HCT116 (cell line): ENCODE results near the gene GALM. TPM values are rescaled to one million over a fixed set of nuclear protein-coding genes. Genes with fewer than 3 reads are reported as not detected.
A peak's percentile ranks its signal among the peaks of the same experiment; 100 is the strongest.

Experiments
- ATAC-seq: fragments of 200-7000 bp; cut with Tn5 transposase; 2 replicates; pipeline ENCODE4 v1.9.1; 2020; ENCODE audit warnings: mild to moderate bottlenecking, moderate library complexity
- BruUV-seq: library from RNA; stranded (reverse); fragments of 400-500 nt; replicated peaks from 2 replicates; lab custom pipeline; 2021; lab: Mats Ljungman, UMichigan
- CTCF ChIA-PET: fragments of 300-600 bp; sonication (Branson Sonifier 250); formaldehyde crosslinking; loops from one replicate; lab custom pipeline; 2021; ENCODE audit warnings: antibody characterized with exemption; lab: Charles Lee
- POLR2A ChIA-PET: fragments of 300-600, 350-600 bp; sonication (Branson Sonifier 250); formaldehyde crosslinking; loops from one replicate; lab custom pipeline; 2021; ENCODE audit warnings: antibody characterized with exemption; lab: Charles Lee
- RAD21 ChIA-PET, 2 experiments: fragments of 300-600 bp; sonication (Branson Sonifier 250); formaldehyde crosslinking; loops; one replicate each; lab custom pipeline; 2023; ENCODE audit warnings: low total read pairs in 2 of 2; ENCODE audit not compliant: uncharacterized antibody in 2 of 2, unreplicated experiment in 2 of 2, low non-redundant PET in 1 of 2; lab: Charles Lee
- DNase-seq: peaks from one replicate; pipeline ENCODE4 v3.0.0-alpha.2; 2010; ENCODE audit warnings: low read depth, low spot score
- H2AFZ ChIP-seq: fragments of 200-600 bp; shearing (Covaris generic), sonication (generic); 2 replicates; pipeline ENCODE4 v1.6.1; 2017; ENCODE audit warnings: low read depth, mixed run types, mixed read lengths, antibody characterized with exemption, low read length; ENCODE audit not compliant: poor library complexity, severe bottlenecking
- H3K27ac ChIP-seq: 2 replicates; pipeline ENCODE4 v1.5.1; 2012; ENCODE audit warnings: low read depth, low read length
- H3K27me3 ChIP-seq: fragments of 200-600 bp; sonication (generic); 2 replicates; pipeline ENCODE4 v1.6.1; 2016; ENCODE audit warnings: mixed run types, low read length, mixed read lengths; ENCODE audit not compliant: insufficient read depth
- H3K36me3 ChIP-seq, 2 experiments: fragments of 200-500 bp in 1 of 2; fragments of 200-600 bp in 1 of 2; sonication (Bioruptor generic) in 1 of 2; sonication (generic) in 1 of 2; 2 replicates each; pipeline versions ENCODE4 v1.5.1 to v1.6.1; 2014 to 2016; ENCODE audit warnings: low read length in 2 of 2, inconsistent platforms in 1 of 2, mixed read lengths in 1 of 2, mixed run types in 1 of 2; ENCODE audit not compliant: insufficient read depth in 2 of 2, control insufficient read depth in 1 of 2
- H3K4me1 ChIP-seq, 2 experiments: fragments of 200-600 bp in 1 of 2; sonication (generic) in 1 of 2; 2 replicates each; pipeline versions ENCODE4 v1.5.1 to v1.6.1; 2012 to 2017; ENCODE audit warnings: low read length in 2 of 2, inconsistent platforms in 1 of 2, mild to moderate bottlenecking in 1 of 2, mixed read lengths in 1 of 2, mixed run types in 1 of 2, moderate library complexity in 1 of 2; ENCODE audit not compliant: insufficient read depth in 2 of 2, control insufficient read depth in 1 of 2
- H3K4me2 ChIP-seq: fragments of 200-600 bp; sonication (generic); 2 replicates; pipeline ENCODE4 v1.6.1; 2017; ENCODE audit warnings: mixed run types, low read length, mixed read lengths
- H3K4me3 ChIP-seq, 2 experiments: fragments of 200-600 bp in 1 of 2; sonication (generic) in 1 of 2; replicated peaks in 1 of 2; 2 replicates each; pipeline ENCODE4 v1.5.1; 2011 to 2016; ENCODE audit warnings: low read length in 2 of 2, control low read depth in 1 of 2, low read depth in 1 of 2, mild to moderate bottlenecking in 1 of 2, mixed read lengths in 1 of 2, mixed run types in 1 of 2
- H3K79me2 ChIP-seq: fragments of 200-600 bp; sonication (generic); 2 replicates; pipeline ENCODE4 v1.6.1; 2017; ENCODE audit warnings: mild to moderate bottlenecking, mixed run types, low read length, moderate library complexity, mixed read lengths; ENCODE audit not compliant: insufficient read depth
- H3K9ac ChIP-seq: fragments of 200-600 bp; sonication (generic); 2 replicates; pipeline ENCODE4 v1.6.1; 2016; ENCODE audit warnings: low read length, mixed read lengths
- H3K9me2 ChIP-seq: fragments of 200-600 bp; sonication (generic), shearing (Covaris generic); 2 replicates; pipeline ENCODE4 v1.6.1; 2017; ENCODE audit warnings: mixed run types, mild to moderate bottlenecking, moderate library complexity; ENCODE audit not compliant: insufficient read depth
- H3K9me3 ChIP-seq, 2 experiments: fragments of 200-500 bp in 1 of 2; fragments of 200-600 bp in 1 of 2; sonication (Bioruptor generic) in 1 of 2; sonication (generic) in 1 of 2; 2 replicates each; pipeline ENCODE4 v1.6.1; 2014 to 2017; ENCODE audit warnings: low read length in 2 of 2, mixed read lengths in 2 of 2, inconsistent platforms in 1 of 2, low read depth in 1 of 2, mild to moderate bottlenecking in 1 of 2, mixed run types in 1 of 2, moderate library complexity in 1 of 2; ENCODE audit not compliant: control insufficient read depth in 1 of 2, insufficient read depth in 1 of 2
- H4K20me1 ChIP-seq: fragments of 200-600 bp; sonication (generic), shearing (Covaris generic); 2 replicates; pipeline ENCODE4 v1.6.1; 2017; ENCODE audit warnings: mixed run types, mild to moderate bottlenecking, moderate library complexity; ENCODE audit not compliant: insufficient read depth
- CBX3 ChIP-seq: IDR thresholded peaks from 2 replicates; pipeline ENCODE4 v1.6.1; 2012; ENCODE audit warnings: low read depth
- CEBPB ChIP-seq: IDR thresholded peaks from 2 replicates; pipeline ENCODE4 v1.6.1; 2012; ENCODE audit warnings: low read depth
- ELF1 ChIP-seq: IDR thresholded peaks from 2 replicates; pipeline ENCODE4 v1.6.1; 2012; ENCODE audit warnings: low read depth, borderline replicate concordance
- EZH2 ChIP-seq: fragments of 200-600 bp; sonication (generic); IDR thresholded peaks from 2 replicates; pipeline ENCODE4 v1.6.1; 2017; ENCODE audit warnings: antibody characterized with exemption, mixed run types
- EZH2phosphoT487 ChIP-seq: fragments of 200-600 bp; IDR thresholded peaks from 2 replicates; pipeline ENCODE4 v1.6.1; 2018; ENCODE audit warnings: antibody characterized with exemption, borderline replicate concordance
- FOSL1 ChIP-seq: IDR thresholded peaks from 2 replicates; pipeline ENCODE4 v1.6.1; 2012; ENCODE audit warnings: low read depth
- JUND ChIP-seq: IDR thresholded peaks from 2 replicates; pipeline ENCODE4 v1.6.1; 2012
- POLR2AphosphoS5 ChIP-seq: IDR thresholded peaks from 2 replicates; pipeline ENCODE4 v1.6.1; 2011; ENCODE audit warnings: mild to moderate bottlenecking, low read depth, low read length, moderate library complexity
- SP1 ChIP-seq: IDR thresholded peaks from 2 replicates; pipeline ENCODE4 v1.6.1; 2012; ENCODE audit warnings: low read depth
- TCF7L2 ChIP-seq: IDR thresholded peaks from 2 replicates; pipeline ENCODE4 v1.7.0; 2011; ENCODE audit warnings: borderline replicate concordance, inconsistent platforms; ENCODE audit not compliant: insufficient read depth, insufficient read length; ENCODE audit errors: extremely low read depth
- ZFX ChIP-seq: fragments of 450-650 bp; IDR thresholded peaks from 2 replicates; pipeline ENCODE4 v1.6.1; 2017
- intact Hi-C: fragments of 100-400 bp; cut with micrococcal nuclease; formaldehyde crosslinking; loops from 2 replicates; pipeline ENCODE4 v1.10.0; 2022
- total RNA-seq: library from RNA; stranded (reverse); gene quantifications from one replicate; pipeline ENCODE4 v1.2.1, GENCODE V29; 2021; ENCODE audit not compliant: unreplicated experiment
- TF ChIP-seq, protein P1 (sequence below): IDR thresholded peaks from 2 replicates; pipeline ENCODE4 v1.6.1; 2011; ENCODE audit warnings: mild to moderate bottlenecking, low read length, moderate library complexity; ENCODE audit not compliant: insufficient replicate concordance; ENCODE audit errors: extremely low read depth

The GALM gene
- total RNA-seq, 1 experiment from 2014 or later: 10.2 TPM

DNA sequence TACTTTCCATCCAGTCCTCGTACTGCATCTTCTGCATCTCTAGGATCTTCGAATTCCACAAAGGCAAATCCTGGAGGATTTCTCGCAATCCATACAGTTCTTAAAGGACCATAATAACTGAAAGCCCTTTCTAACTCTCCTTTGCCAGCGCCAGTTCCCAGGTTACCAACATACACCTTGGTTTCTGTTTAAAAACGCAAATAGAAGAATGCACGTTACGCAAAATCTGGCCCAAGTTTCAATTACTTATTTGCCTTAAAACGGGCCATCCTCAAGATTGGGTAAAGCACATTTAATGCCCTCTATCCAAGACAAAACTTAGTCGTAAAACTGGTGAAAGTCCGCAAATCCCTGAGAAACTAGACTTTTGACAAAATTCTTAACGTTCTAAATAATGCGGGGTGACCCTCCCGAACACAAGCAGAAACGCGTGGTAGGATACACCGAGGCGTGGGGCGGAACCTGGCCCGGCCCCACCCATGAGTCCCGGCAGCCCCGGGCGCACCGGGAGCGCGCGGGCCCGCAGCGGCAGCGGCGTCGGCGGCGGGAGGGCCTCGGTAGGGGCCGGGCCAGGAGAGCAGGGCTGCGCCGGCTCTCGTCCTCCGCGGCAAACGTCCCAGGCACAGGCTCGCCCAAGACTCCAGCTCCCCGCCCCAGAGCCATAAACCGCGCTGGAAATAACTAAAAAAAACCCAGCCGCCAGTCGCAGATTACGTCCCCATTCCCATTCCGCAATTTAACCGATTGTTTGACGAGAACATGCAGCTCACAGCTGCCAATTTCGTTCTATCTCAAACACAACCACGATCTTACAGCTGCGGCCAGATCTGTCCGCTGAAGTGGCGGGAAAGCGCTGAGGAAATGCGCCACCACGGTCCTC, 84.3 kb downstream of the GALM start:
- peak overlapping the region; percentile 95 for H3K9ac ChIP-seq
- ChIA-PET RAD21 (no interaction called here), POLR2A (interaction anchor here (0.6 to 2.4 kb wide), 17 partner anchors 9 to 386 kb away, joined by 3 to 27 read pairs (median 6); partner anchors contain the start of genes DHX57 and MORN2), CTCF (interaction anchor here (1.1 to 1.4 kb wide), 3 partner anchors 169 to 214 kb away, joined by 3 to 7 read pairs (median 4); no protein-coding TSS in a partner anchor)
- peak; percentile 26; the same call in 1 of the 2 replicates for ATAC-seq
- intact Hi-C loops: no loop called here
- peaks cover 9 to 17% of the 10 kb centered on the region in 2 experiments for H3K4me1 ChIP-seq
- H2AFZ ChIP-seq: no peak overlapping the region
- no peak for DNase-seq
- TF ChIP-seq CEBPB (no peak), ELF1 (no peak), FOSL1 (no peak), CBX3 (no peak), POLR2AphosphoS5 (peak; percentile 57), ZFX (0 out of 2 replicates have a peak, but pooled peaks have one; percentile 47)
- peak overlapping the region; percentile 76 to 100 for H3K4me3 ChIP-seq
- H3K4me2 ChIP-seq: peak overlapping the region; percentile 92
- BruUV-seq: no TSS peak
- peak overlapping the region; percentile 86 for H3K27ac ChIP-seq
- H3K9me3 ChIP-seq: no peaks in the 10 kb centered on the region
- H3K36me3 ChIP-seq: peaks cover 45 to 54% of the 10 kb centered on the region in 2 experiments
- peaks cover 59% of the 10 kb centered on the region for H3K79me2 ChIP-seq
- H3K27me3 ChIP-seq: no peaks in the 10 kb centered on the region
- peaks cover 52% of the 10 kb centered on the region; the same call in 1 of the 2 replicates for H4K20me1 ChIP-seq
- no peaks in the 10 kb centered on the region for H3K9me2 ChIP-seq

DNA sequence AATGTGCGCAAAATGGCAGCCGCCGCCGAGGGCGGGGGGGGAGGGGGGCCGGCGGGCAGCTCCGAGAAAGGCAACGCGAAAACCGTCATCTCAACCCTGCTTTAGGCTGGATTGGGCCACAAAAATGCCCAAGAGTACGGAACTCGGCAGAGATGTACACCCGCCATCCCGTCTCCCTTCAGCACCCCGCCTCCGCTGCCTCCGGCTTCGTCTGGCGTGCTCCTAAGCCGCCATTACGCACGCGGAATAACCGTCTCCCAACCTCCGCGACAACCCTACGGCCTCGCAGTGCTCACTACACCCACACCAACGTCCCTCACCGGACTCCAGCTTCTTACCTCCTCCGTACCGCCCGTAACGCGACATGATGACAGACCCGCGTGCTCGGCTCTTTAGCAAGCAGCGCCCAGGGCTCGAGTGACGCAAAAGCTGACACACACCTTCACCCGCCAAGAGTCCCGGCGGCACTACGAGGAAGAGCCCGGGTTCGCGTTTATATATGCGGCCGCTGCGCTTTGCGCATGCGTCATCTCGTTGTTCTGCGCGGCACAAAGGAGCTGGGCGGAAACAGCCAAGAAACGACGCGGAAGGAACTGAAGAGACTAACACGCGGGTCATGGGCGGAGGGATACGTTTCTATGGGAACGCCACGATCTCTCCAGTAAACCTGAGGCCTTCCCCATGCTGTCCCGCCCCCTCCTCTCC, 85.1 kb downstream of the GALM start, which contains the start of gene SRSF7:
Gene SRSF7 (minus strand): TSS at position 471 of the 705 bp plus-strand sequence. CDS start 105 bp downstream, at position 366.
- Histone ChIP-seq H3K79me2 (peaks cover 51% of the 10 kb centered on the region), H3K4me3 (peak within 1 kb of the TSS; percentile 76 to 100), H3K9me3 (no peaks in the 10 kb centered on the region), H3K4me2 (peak within 1 kb of the TSS; percentile 92), H3K9ac (peak within 1 kb of the TSS; percentile 95), H3K27ac (peak within 1 kb of the TSS; percentile 86), H4K20me1 (peaks cover 44% of the 10 kb centered on the region; the same call in 1 of the 2 replicates), H3K27me3 (no peaks in the 10 kb centered on the region), H3K4me1 (peaks cover 9 to 17% of the 10 kb centered on the region in 2 experiments), H3K9me2 (no peaks in the 10 kb centered on the region), H3K36me3 (peaks cover 37 to 46% of the 10 kb centered on the region in 2 experiments), H2AFZ (peak within 1 kb of the TSS; percentile 79)
- ChIA-PET POLR2A (interaction anchor here (0.5 to 2.4 kb wide), 65 partner anchors 9 to 1374 kb away, joined by 3 to 27 read pairs (median 4); partner anchors contain the start of genes DHX57, GALM, GEMIN6 and MORN2), RAD21 (no interaction called here), CTCF (interaction anchor here (1.1 to 1.4 kb wide), 3 partner anchors 169 to 215 kb away, joined by 3 to 7 read pairs (median 4); no protein-coding TSS in a partner anchor)
- intact Hi-C loops: no loop called here
- TSS peak; percentile 47 for BruUV-seq
- DNase-seq (peak; percentile 99), ATAC-seq (peak; percentile 87)
- TF ChIP-seq EZH2phosphoT487 (no peak), CEBPB (no peak), TCF7L2 (peak; percentile 92), SP1 (peak; percentile 84), CBX3 (peak; percentile 94), JUND (no peak; the same call in 1 of the 2 replicates), EZH2 (no peak)
- TF ChIP-seq, protein P1, sequence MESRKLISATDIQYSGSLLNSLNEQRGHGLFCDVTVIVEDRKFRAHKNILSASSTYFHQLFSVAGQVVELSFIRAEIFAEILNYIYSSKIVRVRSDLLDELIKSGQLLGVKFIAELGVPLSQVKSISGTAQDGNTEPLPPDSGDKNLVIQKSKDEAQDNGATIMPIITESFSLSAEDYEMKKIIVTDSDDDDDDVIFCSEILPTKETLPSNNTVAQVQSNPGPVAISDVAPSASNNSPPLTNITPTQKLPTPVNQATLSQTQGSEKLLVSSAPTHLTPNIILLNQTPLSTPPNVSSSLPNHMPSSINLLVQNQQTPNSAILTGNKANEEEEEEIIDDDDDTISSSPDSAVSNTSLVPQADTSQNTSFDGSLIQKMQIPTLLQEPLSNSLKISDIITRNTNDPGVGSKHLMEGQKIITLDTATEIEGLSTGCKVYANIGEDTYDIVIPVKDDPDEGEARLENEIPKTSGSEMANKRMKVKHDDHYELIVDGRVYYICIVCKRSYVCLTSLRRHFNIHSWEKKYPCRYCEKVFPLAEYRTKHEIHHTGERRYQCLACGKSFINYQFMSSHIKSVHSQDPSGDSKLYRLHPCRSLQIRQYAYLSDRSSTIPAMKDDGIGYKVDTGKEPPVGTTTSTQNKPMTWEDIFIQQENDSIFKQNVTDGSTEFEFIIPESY: no peak
